ENCODE data around the gene CD300LF. TPM values are rescaled to one million over a fixed set of nuclear protein-coding genes. Genes with fewer than 3 reads are reported as not detected.

Gene CD300LF
- total and polyA plus RNA-seq, 4 donors = 0.13 to 1.9 (median 1.0) TPM

DNA sequence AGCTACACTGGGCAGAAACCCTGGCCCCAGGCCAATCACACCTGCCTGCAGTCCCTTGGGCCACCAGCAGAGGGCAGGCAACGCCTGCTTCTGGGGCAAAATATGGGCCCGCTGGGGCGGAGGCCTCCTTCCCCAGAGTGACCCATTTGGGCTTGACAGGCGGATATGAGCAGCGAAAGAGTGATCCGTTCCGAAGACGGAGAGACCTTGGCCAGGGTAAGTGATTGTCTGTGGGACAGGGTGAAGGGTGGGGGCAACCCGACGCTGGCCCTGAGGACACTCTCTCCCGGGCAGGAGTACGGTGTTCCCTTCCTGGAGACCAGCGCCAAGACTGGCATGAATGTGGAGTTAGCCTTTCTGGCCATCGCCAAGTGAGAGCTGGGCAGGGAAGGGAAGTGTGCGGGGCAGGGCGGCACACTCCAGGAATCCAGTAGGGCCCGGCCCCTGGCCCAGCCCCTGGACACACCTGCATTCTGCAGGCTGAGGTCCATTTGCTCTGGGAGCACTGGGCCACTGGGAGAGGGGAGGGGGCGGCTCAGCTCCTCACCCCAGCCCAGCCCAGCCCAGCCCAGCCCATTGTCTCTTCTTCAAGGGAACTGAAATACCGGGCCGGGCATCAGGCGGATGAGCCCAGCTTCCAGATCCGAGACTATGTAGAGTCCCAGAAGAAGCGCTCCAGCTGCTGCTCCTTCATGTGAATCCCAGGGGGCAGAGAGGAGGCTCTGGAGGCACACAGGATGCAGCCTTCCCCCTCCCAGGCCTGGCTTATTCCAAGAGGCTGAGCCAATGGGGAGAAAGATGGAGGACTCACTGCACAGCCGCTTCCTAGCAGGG is 32.2 kb upstream of the CD300LF start:
- Histone ChIP-seq H3K9ac (ENCODE audit: low read depth in 1 of 2, low read length in 2 of 2) (peak overlapping the region in 1 of 2 donors; percentile 8), H3K27me3 (ENCODE audit: control insufficient read depth in 4 of 4, insufficient read depth in 4 of 4, low read length in 3 of 4) (no peaks in the 10 kb centered on the region), H3K27ac (ENCODE audit: low read depth in 1 of 2, low read length in 2 of 2) (peak overlapping the region; percentile 20 to 21), H3K9me3 (ENCODE audit: control insufficient read depth in 4 of 4, low read length in 3 of 4) (no peaks in the 10 kb centered on the region), H3K4me3 (ENCODE audit: low read depth in 1 of 3, low read length in 3 of 3) (peak overlapping the region in 2 of 3 donors; percentile 22 to 26), H3K36me3 (ENCODE audit: control insufficient read depth in 4 of 4, insufficient read depth in 3 of 4, low read depth in 1 of 4, low read length in 3 of 4) (no peaks in the 10 kb centered on the region), H3K4me1 (ENCODE audit: control insufficient read depth in 4 of 4, insufficient read depth in 4 of 4, low read length in 3 of 4) (peaks cover 6 to 34% (median 17%) of the 10 kb centered on the region in 4 donors)
- WGBS = 33% methylated on average over 24 of the region's 24 CpGs
- peak; percentile 97 for DNase-seq (ENCODE audit: low spot score)
- TF ChIP-seq SP1 (IDR thresholded peaks at IDR 0.05) (peak; percentile 41), RAD21 (IDR thresholded peaks at IDR 0.05) (peak; percentile 100), HNF4G (IDR thresholded peaks at IDR 0.05) (no peak), YY1 (IDR thresholded peaks at IDR 0.05) (no peak), RXRA (IDR thresholded peaks at IDR 0.05) (peak in 1 of 2 donors; percentile 46)
- TF ChIP-seq, protein P1, sequence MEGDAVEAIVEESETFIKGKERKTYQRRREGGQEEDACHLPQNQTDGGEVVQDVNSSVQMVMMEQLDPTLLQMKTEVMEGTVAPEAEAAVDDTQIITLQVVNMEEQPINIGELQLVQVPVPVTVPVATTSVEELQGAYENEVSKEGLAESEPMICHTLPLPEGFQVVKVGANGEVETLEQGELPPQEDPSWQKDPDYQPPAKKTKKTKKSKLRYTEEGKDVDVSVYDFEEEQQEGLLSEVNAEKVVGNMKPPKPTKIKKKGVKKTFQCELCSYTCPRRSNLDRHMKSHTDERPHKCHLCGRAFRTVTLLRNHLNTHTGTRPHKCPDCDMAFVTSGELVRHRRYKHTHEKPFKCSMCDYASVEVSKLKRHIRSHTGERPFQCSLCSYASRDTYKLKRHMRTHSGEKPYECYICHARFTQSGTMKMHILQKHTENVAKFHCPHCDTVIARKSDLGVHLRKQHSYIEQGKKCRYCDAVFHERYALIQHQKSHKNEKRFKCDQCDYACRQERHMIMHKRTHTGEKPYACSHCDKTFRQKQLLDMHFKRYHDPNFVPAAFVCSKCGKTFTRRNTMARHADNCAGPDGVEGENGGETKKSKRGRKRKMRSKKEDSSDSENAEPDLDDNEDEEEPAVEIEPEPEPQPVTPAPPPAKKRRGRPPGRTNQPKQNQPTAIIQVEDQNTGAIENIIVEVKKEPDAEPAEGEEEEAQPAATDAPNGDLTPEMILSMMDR (IDR thresholded peaks at IDR 0.05; ENCODE audit: low read depth, low read length, missing input control) = peak; percentile 99
- TF ChIP-seq, protein P2, sequence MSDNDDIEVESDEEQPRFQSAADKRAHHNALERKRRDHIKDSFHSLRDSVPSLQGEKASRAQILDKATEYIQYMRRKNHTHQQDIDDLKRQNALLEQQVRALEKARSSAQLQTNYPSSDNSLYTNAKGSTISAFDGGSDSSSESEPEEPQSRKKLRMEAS (IDR thresholded peaks at IDR 0.05) = no peak

DNA sequence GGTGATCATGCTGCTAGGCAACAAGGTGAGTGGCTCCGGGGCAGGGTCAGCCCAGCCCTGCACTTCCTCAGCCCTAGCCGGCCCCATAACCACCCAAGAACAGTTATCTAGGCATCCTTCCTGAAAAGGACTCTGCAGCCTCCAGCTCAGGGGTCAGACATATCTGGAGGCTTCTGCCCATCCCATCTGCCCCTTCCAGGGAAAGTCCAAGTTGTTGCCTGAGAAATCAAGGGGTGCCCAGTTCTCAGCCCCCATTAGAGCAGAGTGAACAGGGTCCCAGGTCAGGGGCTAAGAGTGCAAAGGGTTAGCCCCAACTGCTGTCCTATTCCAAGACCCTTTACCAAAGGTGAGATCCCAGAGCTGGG is 31.6 kb upstream of the CD300LF start:
- no peaks in the 10 kb centered on the region for H3K27me3 ChIP-seq (ENCODE audit: control insufficient read depth in 4 of 4, insufficient read depth in 4 of 4, low read length in 3 of 4)
- no peak for TF ChIP-seq TAF1 (conservative IDR thresholded peaks at IDR 0.05)
- no peak for TF ChIP-seq RXRA (IDR thresholded peaks at IDR 0.05)
- TF ChIP-seq, protein P3, sequence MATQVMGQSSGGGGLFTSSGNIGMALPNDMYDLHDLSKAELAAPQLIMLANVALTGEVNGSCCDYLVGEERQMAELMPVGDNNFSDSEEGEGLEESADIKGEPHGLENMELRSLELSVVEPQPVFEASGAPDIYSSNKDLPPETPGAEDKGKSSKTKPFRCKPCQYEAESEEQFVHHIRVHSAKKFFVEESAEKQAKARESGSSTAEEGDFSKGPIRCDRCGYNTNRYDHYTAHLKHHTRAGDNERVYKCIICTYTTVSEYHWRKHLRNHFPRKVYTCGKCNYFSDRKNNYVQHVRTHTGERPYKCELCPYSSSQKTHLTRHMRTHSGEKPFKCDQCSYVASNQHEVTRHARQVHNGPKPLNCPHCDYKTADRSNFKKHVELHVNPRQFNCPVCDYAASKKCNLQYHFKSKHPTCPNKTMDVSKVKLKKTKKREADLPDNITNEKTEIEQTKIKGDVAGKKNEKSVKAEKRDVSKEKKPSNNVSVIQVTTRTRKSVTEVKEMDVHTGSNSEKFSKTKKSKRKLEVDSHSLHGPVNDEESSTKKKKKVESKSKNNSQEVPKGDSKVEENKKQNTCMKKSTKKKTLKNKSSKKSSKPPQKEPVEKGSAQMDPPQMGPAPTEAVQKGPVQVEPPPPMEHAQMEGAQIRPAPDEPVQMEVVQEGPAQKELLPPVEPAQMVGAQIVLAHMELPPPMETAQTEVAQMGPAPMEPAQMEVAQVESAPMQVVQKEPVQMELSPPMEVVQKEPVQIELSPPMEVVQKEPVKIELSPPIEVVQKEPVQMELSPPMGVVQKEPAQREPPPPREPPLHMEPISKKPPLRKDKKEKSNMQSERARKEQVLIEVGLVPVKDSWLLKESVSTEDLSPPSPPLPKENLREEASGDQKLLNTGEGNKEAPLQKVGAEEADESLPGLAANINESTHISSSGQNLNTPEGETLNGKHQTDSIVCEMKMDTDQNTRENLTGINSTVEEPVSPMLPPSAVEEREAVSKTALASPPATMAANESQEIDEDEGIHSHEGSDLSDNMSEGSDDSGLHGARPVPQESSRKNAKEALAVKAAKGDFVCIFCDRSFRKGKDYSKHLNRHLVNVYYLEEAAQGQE (IDR thresholded peaks at IDR 0.05) = no peak
- no peak for TF ChIP-seq HNF4A (conservative IDR thresholded peaks at IDR 0.05)
- TF ChIP-seq NR2F2 (IDR thresholded peaks at IDR 0.05) = no peak
- peaks cover 6 to 31% (median 17%) of the 10 kb centered on the region in 4 donors for H3K4me1 ChIP-seq (ENCODE audit: control insufficient read depth in 4 of 4, insufficient read depth in 4 of 4, low read length in 3 of 4)
- H3K9me3 ChIP-seq (ENCODE audit: control insufficient read depth in 4 of 4, low read length in 3 of 4) = no peaks in the 10 kb centered on the region
- no peak overlapping the region for H3K9ac ChIP-seq (ENCODE audit: low read depth in 1 of 2, low read length in 2 of 2)
- no peak overlapping the region for H3K27ac ChIP-seq (ENCODE audit: low read depth in 1 of 2, low read length in 2 of 2)
- no peak overlapping the region for H3K4me3 ChIP-seq (ENCODE audit: low read depth in 1 of 3, low read length in 3 of 3)
- no peaks in the 10 kb centered on the region for H3K36me3 ChIP-seq (ENCODE audit: control insufficient read depth in 4 of 4, insufficient read depth in 3 of 4, low read depth in 1 of 4, low read length in 3 of 4)
- 51% methylated on average over 2 of the region's 2 CpGs for WGBS
- DNase-seq (ENCODE audit: low spot score) = no peak

DNA sequence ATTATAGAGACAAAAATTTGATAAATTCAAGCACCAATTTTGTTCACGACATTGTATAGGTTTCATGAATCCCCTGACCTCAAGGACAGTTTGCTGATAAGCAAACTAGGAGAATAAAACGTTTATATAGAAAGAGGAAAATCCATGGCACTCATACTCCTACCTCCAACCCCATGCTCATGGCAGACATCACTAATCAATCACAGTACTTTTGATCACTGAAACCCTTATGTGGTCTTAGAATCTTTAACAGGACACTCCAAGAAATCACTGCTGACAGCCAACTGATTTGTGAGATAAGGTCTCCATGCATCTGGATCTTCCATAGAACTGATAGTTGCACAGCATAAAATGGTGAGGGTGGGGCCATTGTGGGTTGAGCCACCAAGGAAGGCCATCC is 31.0 kb upstream of the CD300LF start:
- no peak for DNase-seq (ENCODE audit: low spot score)
- WGBS = 84% methylated on average over 2 of the region's 2 CpGs
- no peaks in the 10 kb centered on the region for H3K9me3 ChIP-seq (ENCODE audit: control insufficient read depth in 4 of 4, low read length in 3 of 4)
- TF ChIP-seq EGR1 (IDR thresholded peaks at IDR 0.05; ENCODE audit: low read depth in 2 of 2) = no peak
- no peak for TF ChIP-seq FOXA2 (IDR thresholded peaks at IDR 0.05)
- TF ChIP-seq HNF4A (conservative IDR thresholded peaks at IDR 0.05) = no peak
- no peak for TF ChIP-seq SP1 (IDR thresholded peaks at IDR 0.05)
- no peak for TF ChIP-seq JUND (IDR thresholded peaks at IDR 0.05)
- TF ChIP-seq RXRA (IDR thresholded peaks at IDR 0.05) = no peak
- TF ChIP-seq TAF1 (conservative IDR thresholded peaks at IDR 0.05) = no peak
- TF ChIP-seq, protein P4, sequence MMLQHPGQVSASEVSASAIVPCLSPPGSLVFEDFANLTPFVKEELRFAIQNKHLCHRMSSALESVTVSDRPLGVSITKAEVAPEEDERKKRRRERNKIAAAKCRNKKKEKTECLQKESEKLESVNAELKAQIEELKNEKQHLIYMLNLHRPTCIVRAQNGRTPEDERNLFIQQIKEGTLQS (IDR thresholded peaks at IDR 0.05) = no peak
- no peak for TF ChIP-seq FOXA1 (IDR thresholded peaks at IDR 0.05)
- TF ChIP-seq YY1 (IDR thresholded peaks at IDR 0.05) = no peak
- TF ChIP-seq HNF4G (IDR thresholded peaks at IDR 0.05) = no peak
- TF ChIP-seq, protein P2 (IDR thresholded peaks at IDR 0.05) = no peak
- no peaks in the 10 kb centered on the region for H3K36me3 ChIP-seq (ENCODE audit: control insufficient read depth in 4 of 4, insufficient read depth in 3 of 4, low read depth in 1 of 4, low read length in 3 of 4)
- no peak overlapping the region for H3K9ac ChIP-seq (ENCODE audit: low read depth in 1 of 2, low read length in 2 of 2)
- H3K4me1 ChIP-seq (ENCODE audit: control insufficient read depth in 4 of 4, insufficient read depth in 4 of 4, low read length in 3 of 4) = peaks cover 8 to 32% (median 19%) of the 10 kb centered on the region in 4 donors
- H3K27me3 ChIP-seq (ENCODE audit: control insufficient read depth in 4 of 4, insufficient read depth in 4 of 4, low read length in 3 of 4) = no peaks in the 10 kb centered on the region
- H3K27ac ChIP-seq (ENCODE audit: low read depth in 1 of 2, low read length in 2 of 2) = no peak overlapping the region
- no peak overlapping the region for H3K4me3 ChIP-seq (ENCODE audit: low read depth in 1 of 3, low read length in 3 of 3)

Data from liver (tissue), 9 donors.